ENCODE measurements around the gene SKOR1. TPM values are rescaled to one million over a fixed set of nuclear protein-coding genes. Genes with fewer than 3 reads are reported as not detected.

The SKOR1 gene, protein sequence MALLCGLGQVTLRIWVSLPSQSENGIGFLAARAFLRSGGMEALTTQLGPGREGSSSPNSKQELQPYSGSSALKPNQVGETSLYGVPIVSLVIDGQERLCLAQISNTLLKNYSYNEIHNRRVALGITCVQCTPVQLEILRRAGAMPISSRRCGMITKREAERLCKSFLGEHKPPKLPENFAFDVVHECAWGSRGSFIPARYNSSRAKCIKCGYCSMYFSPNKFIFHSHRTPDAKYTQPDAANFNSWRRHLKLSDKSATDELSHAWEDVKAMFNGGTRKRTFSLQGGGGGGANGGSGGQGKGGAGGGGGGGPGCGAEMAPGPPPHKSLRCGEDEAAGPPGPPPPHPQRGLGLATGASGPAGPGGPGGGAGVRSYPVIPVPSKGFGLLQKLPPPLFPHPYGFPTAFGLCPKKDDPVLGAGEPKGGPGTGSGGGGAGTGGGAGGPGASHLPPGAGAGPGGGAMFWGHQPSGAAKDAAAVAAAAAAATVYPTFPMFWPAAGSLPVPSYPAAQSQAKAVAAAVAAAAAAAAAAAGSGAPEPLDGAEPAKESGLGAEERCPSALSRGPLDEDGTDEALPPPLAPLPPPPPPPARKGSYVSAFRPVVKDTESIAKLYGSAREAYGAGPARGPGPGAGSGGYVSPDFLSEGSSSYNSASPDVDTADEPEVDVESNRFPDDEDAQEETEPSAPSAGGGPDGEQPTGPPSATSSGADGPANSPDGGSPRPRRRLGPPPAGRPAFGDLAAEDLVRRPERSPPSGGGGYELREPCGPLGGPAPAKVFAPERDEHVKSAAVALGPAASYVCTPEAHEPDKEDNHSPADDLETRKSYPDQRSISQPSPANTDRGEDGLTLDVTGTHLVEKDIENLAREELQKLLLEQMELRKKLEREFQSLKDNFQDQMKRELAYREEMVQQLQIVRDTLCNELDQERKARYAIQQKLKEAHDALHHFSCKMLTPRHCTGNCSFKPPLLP
- total RNA-seq = under 0.01 TPM in 2 replicates

DNA sequence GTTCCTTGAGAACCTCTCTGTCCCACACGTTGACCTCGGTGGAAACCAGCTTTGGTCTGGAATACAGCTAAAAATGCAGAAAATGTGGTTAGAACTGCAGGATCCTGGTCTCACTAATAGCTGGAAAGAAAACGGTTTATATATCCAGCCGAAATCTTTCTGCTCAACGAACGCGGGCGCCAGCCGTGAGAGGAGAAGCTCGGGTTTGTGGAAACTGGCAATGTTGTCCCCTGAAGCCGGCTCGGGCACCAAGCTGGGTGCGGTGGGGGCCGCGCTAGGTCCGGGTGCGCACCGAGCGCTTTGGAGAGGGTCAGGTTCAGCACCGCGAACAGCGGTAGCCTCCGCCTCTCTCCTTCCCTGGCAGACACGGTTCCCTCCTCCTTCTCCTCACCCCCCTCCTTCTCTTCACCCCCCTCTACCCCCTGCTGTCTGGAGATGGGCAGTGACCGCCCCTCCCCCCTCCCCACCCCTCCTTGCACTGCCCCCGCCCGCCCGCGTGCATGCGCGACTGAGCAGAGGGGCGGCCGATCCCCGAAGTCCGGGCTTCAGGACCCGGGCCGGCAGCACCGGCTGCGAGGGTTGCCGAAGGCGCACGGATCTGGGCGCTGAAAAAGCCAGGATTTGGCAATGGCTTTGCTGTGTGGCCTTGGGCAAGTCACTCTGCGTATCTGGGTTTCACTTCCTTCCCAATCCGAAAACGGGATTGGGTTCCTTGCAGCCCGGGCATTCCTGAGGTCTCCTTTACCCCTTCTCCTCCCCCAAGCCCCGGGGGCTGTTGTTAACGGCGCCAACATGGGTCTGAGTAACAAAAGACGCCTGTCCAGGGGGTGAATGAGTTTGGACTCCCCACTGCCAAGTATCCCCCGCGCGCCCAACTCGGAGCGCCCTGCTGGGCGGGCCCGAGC lies at the start of gene SKOR1:
Gene SKOR1, plus strand, starts transcription at position 534 of the 905 bp plus-strand sequence. Its CDS starts 94 bp downstream, at position 628.
- no peak for FAIRE-seq
- H3K4me3 ChIP-seq (ENCODE audit: low read depth, low read length) = peak within 1 kb of the TSS; percentile 6
- H3K36me3 ChIP-seq (ENCODE audit: control insufficient read depth, insufficient read depth, low read length) = no peaks in the 10 kb centered on the region
- no peak for DNase-seq (ENCODE audit: low read depth)
- peaks cover 76% of the 10 kb centered on the region for H3K27me3 ChIP-seq (ENCODE audit: control insufficient read depth, insufficient read depth, low read length)
- TF ChIP-seq, protein P1, sequence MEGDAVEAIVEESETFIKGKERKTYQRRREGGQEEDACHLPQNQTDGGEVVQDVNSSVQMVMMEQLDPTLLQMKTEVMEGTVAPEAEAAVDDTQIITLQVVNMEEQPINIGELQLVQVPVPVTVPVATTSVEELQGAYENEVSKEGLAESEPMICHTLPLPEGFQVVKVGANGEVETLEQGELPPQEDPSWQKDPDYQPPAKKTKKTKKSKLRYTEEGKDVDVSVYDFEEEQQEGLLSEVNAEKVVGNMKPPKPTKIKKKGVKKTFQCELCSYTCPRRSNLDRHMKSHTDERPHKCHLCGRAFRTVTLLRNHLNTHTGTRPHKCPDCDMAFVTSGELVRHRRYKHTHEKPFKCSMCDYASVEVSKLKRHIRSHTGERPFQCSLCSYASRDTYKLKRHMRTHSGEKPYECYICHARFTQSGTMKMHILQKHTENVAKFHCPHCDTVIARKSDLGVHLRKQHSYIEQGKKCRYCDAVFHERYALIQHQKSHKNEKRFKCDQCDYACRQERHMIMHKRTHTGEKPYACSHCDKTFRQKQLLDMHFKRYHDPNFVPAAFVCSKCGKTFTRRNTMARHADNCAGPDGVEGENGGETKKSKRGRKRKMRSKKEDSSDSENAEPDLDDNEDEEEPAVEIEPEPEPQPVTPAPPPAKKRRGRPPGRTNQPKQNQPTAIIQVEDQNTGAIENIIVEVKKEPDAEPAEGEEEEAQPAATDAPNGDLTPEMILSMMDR (IDR thresholded peaks at IDR 0.05; ENCODE audit: insufficient read depth, low read length, severe bottlenecking) = no peak

DNA sequence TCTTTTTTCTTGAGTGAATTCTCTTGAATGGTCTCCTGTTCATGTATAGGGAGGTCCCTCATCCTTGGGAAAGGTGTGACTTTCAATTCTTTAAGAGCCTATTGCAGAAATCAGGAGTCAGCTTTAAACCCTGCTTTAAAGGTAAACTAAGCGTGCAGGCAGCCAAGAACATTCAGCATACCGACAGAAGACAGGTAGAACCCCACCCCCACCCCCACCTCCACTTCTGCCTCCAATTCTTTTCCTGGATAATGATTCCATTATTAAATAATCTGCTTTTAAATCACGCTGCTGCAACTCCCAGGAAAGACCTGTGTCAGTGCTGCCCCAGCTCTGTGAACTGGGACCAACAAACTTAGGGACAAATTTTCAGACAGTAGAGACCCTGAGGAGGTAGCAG lies 49.3 kb upstream of the SKOR1 start:
- DNase-seq (ENCODE audit: low read depth) (no peak), FAIRE-seq (no peak)
- Histone ChIP-seq H3K4me3 (ENCODE audit: low read depth, low read length) (no peak overlapping the region), H3K36me3 (ENCODE audit: control insufficient read depth, insufficient read depth, low read length) (no peaks in the 10 kb centered on the region), H3K27me3 (ENCODE audit: control insufficient read depth, insufficient read depth, low read length) (no peaks in the 10 kb centered on the region)
- TF ChIP-seq, protein P1 (IDR thresholded peaks at IDR 0.05; ENCODE audit: insufficient read depth, low read length, severe bottlenecking) = no peak

DNA sequence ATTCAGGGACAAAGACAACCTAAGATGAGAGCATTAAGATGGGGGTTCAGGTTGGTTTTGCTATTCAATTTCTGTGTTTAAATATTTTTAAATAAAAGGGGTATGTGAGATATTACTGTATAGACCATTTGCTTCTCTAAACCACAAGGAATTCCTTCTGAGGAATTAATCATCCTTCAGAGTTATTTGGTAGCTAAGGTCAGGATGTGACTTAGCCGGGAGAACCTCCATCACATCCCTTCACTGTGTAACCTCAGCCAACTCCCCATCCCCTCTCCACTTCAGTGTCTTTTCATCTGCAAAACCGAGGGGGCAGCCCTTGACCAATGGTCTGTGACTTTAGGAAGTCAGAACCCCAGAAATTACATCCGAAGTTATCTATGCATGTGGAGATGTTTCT lies 48.7 kb upstream of the SKOR1 start:
- TF ChIP-seq, protein P1 (IDR thresholded peaks at IDR 0.05; ENCODE audit: insufficient read depth, low read length, severe bottlenecking) = no peak
- H3K4me3 ChIP-seq (ENCODE audit: low read depth, low read length) = no peak overlapping the region

DNA sequence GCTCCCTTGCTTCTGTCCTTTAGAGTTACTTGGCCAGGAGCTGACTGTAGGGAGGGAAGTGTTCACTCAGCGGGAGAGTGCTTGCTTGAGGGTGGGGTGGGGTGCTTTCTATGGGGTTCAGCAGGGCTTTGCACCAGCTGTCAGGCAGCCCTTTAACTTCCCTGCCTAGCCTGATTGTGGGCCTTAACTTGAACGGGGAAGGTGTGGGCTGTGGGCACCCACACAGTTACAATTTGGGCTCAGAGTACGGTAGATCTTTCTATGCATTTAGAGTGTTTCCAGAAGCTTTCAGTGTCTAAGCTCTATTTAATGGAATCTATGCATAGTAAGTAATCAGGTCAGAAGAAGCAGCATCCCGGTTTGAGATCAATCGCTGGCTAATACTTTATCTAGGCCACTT lies 48.2 kb upstream of the SKOR1 start:
- H3K4me3 ChIP-seq (ENCODE audit: low read depth, low read length) = no peak overlapping the region
- H3K27me3 ChIP-seq (ENCODE audit: control insufficient read depth, insufficient read depth, low read length) = no peaks in the 10 kb centered on the region
- TF ChIP-seq, protein P1 (IDR thresholded peaks at IDR 0.05; ENCODE audit: insufficient read depth, low read length, severe bottlenecking) = no peak
- DNase-seq (ENCODE audit: low read depth) = no peak
- no peaks in the 10 kb centered on the region for H3K36me3 ChIP-seq (ENCODE audit: control insufficient read depth, insufficient read depth, low read length)
- no peak for FAIRE-seq

More for the DNA sequence above, 48.7 kb upstream of the SKOR1 start:
- FAIRE-seq (no peak), DNase-seq (ENCODE audit: low read depth) (no peak)
- H3K27me3 ChIP-seq (ENCODE audit: control insufficient read depth, insufficient read depth, low read length) = no peaks in the 10 kb centered on the region
- no peaks in the 10 kb centered on the region for H3K36me3 ChIP-seq (ENCODE audit: control insufficient read depth, insufficient read depth, low read length)

DNA sequence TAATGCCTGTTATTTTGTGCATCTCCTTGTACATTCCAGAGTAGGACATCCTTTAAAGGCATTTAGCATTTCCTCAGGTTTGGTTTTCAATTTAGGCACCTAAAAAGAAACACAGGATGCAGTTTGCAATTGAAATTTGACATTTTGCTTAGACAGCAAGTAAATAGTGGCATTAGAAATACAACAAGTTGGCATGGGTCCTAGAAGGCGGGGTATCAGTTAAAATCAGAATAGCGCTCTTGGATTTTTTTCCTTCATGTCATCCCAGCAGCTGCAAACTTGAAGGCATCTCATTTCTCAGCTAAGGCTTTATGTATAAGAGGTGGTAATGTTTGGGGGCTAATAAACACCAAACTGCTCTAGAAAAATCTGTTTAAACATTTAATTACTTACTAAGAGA lies 47.5 kb upstream of the SKOR1 start:
- TF ChIP-seq, protein P1 (IDR thresholded peaks at IDR 0.05; ENCODE audit: insufficient read depth, low read length, severe bottlenecking) = no peak
- no peak overlapping the region for H3K4me3 ChIP-seq (ENCODE audit: low read depth, low read length)
- no peaks in the 10 kb centered on the region for H3K36me3 ChIP-seq (ENCODE audit: control insufficient read depth, insufficient read depth, low read length)
- H3K27me3 ChIP-seq (ENCODE audit: control insufficient read depth, insufficient read depth, low read length) = no peaks in the 10 kb centered on the region
- no peak for DNase-seq (ENCODE audit: low read depth)
- FAIRE-seq = no peak
